WTC11 (cell line): ENCODE measurements around the gene DBET.
"Not testable (repeated sequence)": the region's sequence is repeated elsewhere in the genome, so short reads cannot be mapped to it uniquely, and the experiment has no call there.

Experiments
- ATF1 ChIP-seq: sonication (generic); formaldehyde crosslinking; IDR thresholded peaks from 2 replicates; pipeline ENCODE4 v1.8.1; 2023; ENCODE audit warnings: mild to moderate bottlenecking, moderate library complexity, missing genetic modification reagents
- FOXJ3 ChIP-seq: sonication (generic); formaldehyde crosslinking; IDR thresholded peaks from 2 replicates; pipeline ENCODE4 v1.9.0; 2021; ENCODE audit warnings: missing genetic modification reagents, mild to moderate bottlenecking, borderline replicate concordance
- NR1H2 ChIP-seq: sonication (generic); formaldehyde crosslinking; IDR thresholded peaks from 2 replicates; pipeline ENCODE4 v1.9.0; 2021; ENCODE audit warnings: mild to moderate bottlenecking, moderate library complexity, missing genetic modification reagents
- TF ChIP-seq, protein P1 (sequence below): fragments of 200-600 bp; IDR thresholded peaks from 2 replicates; pipeline ENCODE4 v1.8.0; 2022; ENCODE audit warnings: antibody characterized with exemption
- TF ChIP-seq, protein P2 (sequence below): sonication (generic); formaldehyde crosslinking; IDR thresholded peaks from 2 replicates; pipeline ENCODE4 v1.8.0; 2023; ENCODE audit warnings: missing genetic modification reagents
- TF ChIP-seq, protein P3 (sequence below): sonication (generic); formaldehyde crosslinking; IDR thresholded peaks from 2 replicates; pipeline ENCODE4 v1.8.0; 2022; ENCODE audit warnings: mild to moderate bottlenecking, missing genetic modification reagents
- TF ChIP-seq, protein P4 (sequence below): sonication (generic); formaldehyde crosslinking; IDR thresholded peaks from 2 replicates; pipeline ENCODE4 v1.8.0; 2023; ENCODE audit warnings: missing genetic modification reagents, mild to moderate bottlenecking, borderline replicate concordance
- TF ChIP-seq, protein P5 (sequence below): fragments of 250-450 bp; sonication (Bioruptor Pico); IDR thresholded peaks from 2 replicates; pipeline ENCODE4 v1.9.0; 2021; ENCODE audit warnings: moderate library complexity, mild to moderate bottlenecking, inconsistent platforms, borderline replicate concordance
- TF ChIP-seq, protein P6 (sequence below): sonication (generic); formaldehyde crosslinking; IDR thresholded peaks from 2 replicates; pipeline ENCODE4 v1.8.1; 2023; ENCODE audit warnings: mild to moderate bottlenecking, missing genetic modification reagents, moderate library complexity

DNA sequence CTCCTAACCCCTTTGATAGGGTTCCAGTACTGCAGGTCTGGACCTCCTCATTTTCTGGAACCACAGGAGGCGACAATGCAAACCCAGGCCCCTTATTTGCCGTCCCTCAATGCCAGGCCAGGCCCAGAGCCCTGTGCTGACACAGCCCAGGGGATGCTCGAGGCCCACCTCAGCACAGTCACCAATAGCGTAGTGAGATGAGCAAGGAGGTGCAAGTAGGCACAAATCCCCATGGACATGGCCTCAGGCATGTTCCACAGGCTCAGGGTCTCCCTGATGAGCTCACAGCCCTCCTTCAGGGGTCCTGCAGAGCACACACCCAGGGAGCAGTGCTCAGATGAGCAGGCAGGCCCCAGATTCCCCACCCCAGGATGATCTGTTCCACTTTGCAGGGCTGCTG is 5.3 kb upstream of the DBET start:
- TF ChIP-seq, protein P1, sequence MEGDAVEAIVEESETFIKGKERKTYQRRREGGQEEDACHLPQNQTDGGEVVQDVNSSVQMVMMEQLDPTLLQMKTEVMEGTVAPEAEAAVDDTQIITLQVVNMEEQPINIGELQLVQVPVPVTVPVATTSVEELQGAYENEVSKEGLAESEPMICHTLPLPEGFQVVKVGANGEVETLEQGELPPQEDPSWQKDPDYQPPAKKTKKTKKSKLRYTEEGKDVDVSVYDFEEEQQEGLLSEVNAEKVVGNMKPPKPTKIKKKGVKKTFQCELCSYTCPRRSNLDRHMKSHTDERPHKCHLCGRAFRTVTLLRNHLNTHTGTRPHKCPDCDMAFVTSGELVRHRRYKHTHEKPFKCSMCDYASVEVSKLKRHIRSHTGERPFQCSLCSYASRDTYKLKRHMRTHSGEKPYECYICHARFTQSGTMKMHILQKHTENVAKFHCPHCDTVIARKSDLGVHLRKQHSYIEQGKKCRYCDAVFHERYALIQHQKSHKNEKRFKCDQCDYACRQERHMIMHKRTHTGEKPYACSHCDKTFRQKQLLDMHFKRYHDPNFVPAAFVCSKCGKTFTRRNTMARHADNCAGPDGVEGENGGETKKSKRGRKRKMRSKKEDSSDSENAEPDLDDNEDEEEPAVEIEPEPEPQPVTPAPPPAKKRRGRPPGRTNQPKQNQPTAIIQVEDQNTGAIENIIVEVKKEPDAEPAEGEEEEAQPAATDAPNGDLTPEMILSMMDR, result not testable (repeated sequence)
- TF ChIP-seq, protein P2, sequence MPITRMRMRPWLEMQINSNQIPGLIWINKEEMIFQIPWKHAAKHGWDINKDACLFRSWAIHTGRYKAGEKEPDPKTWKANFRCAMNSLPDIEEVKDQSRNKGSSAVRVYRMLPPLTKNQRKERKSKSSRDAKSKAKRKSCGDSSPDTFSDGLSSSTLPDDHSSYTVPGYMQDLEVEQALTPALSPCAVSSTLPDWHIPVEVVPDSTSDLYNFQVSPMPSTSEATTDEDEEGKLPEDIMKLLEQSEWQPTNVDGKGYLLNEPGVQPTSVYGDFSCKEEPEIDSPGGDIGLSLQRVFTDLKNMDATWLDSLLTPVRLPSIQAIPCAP (CRISPR knock-in tag), result not testable (repeated sequence)
- TF ChIP-seq, protein P3, sequence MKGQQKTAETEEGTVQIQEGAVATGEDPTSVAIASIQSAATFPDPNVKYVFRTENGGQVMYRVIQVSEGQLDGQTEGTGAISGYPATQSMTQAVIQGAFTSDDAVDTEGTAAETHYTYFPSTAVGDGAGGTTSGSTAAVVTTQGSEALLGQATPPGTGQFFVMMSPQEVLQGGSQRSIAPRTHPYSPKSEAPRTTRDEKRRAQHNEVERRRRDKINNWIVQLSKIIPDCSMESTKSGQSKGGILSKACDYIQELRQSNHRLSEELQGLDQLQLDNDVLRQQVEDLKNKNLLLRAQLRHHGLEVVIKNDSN, result not testable (repeated sequence)
- not testable (repeated sequence) for TF ChIP-seq ATF1; NR1H2 (CRISPR knock-in tag); FOXJ3
- TF ChIP-seq, protein P4, sequence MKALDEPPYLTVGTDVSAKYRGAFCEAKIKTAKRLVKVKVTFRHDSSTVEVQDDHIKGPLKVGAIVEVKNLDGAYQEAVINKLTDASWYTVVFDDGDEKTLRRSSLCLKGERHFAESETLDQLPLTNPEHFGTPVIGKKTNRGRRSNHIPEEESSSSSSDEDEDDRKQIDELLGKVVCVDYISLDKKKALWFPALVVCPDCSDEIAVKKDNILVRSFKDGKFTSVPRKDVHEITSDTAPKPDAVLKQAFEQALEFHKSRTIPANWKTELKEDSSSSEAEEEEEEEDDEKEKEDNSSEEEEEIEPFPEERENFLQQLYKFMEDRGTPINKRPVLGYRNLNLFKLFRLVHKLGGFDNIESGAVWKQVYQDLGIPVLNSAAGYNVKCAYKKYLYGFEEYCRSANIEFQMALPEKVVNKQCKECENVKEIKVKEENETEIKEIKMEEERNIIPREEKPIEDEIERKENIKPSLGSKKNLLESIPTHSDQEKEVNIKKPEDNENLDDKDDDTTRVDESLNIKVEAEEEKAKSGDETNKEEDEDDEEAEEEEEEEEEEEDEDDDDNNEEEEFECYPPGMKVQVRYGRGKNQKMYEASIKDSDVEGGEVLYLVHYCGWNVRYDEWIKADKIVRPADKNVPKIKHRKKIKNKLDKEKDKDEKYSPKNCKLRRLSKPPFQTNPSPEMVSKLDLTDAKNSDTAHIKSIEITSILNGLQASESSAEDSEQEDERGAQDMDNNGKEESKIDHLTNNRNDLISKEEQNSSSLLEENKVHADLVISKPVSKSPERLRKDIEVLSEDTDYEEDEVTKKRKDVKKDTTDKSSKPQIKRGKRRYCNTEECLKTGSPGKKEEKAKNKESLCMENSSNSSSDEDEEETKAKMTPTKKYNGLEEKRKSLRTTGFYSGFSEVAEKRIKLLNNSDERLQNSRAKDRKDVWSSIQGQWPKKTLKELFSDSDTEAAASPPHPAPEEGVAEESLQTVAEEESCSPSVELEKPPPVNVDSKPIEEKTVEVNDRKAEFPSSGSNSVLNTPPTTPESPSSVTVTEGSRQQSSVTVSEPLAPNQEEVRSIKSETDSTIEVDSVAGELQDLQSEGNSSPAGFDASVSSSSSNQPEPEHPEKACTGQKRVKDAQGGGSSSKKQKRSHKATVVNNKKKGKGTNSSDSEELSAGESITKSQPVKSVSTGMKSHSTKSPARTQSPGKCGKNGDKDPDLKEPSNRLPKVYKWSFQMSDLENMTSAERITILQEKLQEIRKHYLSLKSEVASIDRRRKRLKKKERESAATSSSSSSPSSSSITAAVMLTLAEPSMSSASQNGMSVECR (CRISPR knock-in tag), result not testable (repeated sequence)
- TF ChIP-seq, protein P5, sequence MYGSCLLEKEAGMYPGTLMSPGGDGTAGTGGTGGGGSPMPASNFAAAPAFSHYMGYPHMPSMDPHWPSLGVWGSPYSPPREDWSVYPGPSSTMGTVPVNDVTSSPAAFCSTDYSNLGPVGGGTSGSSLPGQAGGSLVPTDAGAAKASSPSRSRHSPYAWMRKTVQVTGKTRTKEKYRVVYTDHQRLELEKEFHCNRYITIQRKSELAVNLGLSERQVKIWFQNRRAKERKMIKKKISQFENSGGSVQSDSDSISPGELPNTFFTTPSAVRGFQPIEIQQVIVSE (CRISPR knock-in tag), result not testable (repeated sequence)
- TF ChIP-seq, protein P6, sequence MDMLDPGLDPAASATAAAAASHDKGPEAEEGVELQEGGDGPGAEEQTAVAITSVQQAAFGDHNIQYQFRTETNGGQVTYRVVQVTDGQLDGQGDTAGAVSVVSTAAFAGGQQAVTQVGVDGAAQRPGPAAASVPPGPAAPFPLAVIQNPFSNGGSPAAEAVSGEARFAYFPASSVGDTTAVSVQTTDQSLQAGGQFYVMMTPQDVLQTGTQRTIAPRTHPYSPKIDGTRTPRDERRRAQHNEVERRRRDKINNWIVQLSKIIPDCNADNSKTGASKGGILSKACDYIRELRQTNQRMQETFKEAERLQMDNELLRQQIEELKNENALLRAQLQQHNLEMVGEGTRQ (CRISPR knock-in tag), result not testable (repeated sequence)
